GM13977 (cell line): ENCODE data around the gene RPS29.
A peak's percentile ranks its signal among the peaks of the same experiment; 100 is the strongest.
"Not testable (repeated sequence)": the region's sequence is repeated elsewhere in the genome, so short reads cannot be mapped to it uniquely, and the experiment has no call there.

Experiments
- DNase-seq: peaks from one replicate; pipeline ENCODE4 v3.0.0; 2012; ENCODE audit warnings: low spot score
- in situ Hi-C: fragments of 300-500 bp; cut with MboI; formaldehyde crosslinking; loops from one replicate; pipeline ENCODE4 v1.12.0; 2022; ENCODE audit warnings: low sequenced_read_pairs, low pct_unique_long_range_greater_than_20kb, mixed read lengths, inconsistent platforms; ENCODE audit not compliant: unreplicated experiment
- TF ChIP-seq, protein P1 (sequence below): IDR thresholded peaks from 2 replicates; pipeline ENCODE4 v1.5.1; 2012; ENCODE audit warnings: mild to moderate bottlenecking, control low read depth; ENCODE audit not compliant: insufficient read depth; ENCODE audit errors: extremely low read depth, missing control alignments

Gene RPS29

DNA sequence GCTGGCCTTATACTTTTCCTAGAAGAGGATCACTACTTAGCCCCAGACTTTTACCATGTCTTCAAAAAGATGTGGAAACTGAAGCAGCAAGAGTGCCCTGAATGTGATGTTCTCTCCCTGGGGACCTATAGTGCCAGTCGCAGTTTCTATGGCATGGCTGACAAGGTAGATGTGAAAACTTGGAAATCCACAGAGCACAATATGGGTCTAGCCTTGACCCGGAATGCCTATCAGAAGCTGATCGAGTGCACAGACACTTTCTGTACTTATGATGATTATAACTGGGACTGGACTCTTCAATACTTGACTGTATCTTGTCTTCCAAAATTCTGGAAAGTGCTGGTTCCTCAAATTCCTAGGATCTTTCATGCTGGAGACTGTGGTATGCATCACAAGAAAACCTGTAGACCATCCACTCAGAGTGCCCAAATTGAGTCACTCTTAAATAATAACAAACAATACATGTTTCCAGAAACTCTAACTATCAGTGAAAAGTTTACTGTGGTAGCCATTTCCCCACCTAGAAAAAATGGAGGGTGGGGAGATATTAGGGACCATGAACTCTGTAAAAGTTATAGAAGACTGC, 35.9 kb upstream of the RPS29 start:
- no peak for DNase-seq
- in situ Hi-C loops, result no loop called here
- TF ChIP-seq, protein P1, sequence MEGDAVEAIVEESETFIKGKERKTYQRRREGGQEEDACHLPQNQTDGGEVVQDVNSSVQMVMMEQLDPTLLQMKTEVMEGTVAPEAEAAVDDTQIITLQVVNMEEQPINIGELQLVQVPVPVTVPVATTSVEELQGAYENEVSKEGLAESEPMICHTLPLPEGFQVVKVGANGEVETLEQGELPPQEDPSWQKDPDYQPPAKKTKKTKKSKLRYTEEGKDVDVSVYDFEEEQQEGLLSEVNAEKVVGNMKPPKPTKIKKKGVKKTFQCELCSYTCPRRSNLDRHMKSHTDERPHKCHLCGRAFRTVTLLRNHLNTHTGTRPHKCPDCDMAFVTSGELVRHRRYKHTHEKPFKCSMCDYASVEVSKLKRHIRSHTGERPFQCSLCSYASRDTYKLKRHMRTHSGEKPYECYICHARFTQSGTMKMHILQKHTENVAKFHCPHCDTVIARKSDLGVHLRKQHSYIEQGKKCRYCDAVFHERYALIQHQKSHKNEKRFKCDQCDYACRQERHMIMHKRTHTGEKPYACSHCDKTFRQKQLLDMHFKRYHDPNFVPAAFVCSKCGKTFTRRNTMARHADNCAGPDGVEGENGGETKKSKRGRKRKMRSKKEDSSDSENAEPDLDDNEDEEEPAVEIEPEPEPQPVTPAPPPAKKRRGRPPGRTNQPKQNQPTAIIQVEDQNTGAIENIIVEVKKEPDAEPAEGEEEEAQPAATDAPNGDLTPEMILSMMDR, result no peak

DNA sequence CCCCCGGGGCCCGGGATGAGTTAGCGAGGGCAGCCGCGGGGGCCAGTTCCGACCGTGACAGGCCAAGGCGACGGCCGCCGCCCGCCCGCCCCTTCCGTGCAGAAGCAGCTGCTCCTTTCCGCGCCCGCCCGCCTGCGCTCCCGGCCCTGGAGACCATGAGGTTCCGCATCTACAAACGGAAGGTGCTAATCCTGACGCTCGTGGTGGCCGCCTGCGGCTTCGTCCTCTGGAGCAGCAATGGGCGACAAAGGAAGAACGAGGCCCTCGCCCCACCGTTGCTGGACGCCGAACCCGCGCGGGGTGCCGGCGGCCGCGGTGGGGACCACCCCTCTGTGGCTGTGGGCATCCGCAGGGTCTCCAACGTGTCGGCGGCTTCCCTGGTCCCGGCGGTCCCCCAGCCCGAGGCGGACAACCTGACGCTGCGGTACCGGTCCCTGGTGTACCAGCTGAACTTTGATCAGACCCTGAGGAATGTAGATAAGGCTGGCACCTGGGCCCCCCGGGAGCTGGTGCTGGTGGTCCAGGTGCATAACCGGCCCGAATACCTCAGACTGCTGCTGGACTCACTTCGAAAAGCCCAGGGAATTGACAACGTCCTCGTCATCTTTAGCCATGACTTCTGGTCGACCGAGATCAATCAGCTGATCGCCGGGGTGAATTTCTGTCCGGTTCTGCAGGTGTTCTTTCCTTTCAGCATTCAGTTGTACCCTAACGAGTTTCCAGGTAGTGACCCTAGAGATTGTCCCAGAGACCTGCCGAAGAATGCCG, 35.1 kb upstream of the RPS29 start:
- peak; percentile 49 for DNase-seq
- in situ Hi-C loops, result no loop called here
- TF ChIP-seq, protein P1, result no peak

DNA sequence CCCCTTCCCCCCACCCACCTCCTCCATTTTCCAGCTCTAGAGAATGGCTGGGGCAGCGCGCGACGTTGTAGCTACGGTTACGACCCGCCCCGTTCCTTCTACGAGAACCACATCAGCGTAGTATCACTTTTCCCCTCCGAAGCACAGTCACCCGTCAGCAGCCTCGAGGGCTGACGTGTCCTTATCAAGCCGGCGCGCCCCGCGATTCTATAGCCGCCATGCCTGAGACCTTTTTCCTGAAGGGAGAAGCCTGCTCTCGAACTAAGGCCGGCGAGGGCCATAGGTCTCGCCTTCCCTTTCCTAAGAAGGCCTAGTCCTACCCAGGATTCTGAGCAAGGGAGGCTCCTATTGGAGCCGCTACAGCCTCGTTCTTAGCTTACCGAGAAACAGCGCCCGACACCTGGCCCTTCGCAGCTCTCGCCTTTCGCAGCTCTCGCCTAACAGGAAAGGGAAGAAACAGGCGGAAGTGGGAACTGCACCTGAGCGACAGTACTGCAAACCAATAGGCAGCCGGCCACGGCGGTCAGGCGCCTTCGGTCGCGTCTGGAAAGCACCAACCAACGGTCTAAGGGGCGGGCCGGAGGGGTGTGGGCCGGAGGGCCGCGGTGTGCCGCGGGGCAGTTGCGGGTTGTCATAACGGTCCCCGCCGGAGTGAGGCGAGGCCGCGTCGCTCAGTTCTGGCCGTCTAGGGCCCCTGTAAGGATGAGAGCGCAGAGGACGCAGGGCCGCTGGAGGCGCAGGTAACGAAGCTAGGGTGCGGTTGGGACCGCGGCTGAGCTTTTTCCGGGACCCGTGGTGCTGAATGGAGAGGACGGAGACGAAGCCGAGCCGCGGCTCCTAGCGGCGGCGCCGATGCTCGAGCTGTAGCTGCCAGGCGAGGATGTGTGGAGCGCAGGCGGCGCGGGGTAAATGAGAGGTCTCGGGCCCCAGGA, 34.3 kb upstream of the RPS29 start, which contains the start of the genes MGAT2 and RPL36AL:
Gene MGAT2, plus strand, starts transcription at position 618 of the 932 bp plus-strand sequence. CDS start 470 bp downstream, outside the sequence.
Gene RPL36AL, minus strand, starts transcription at position 445 of the 932 bp plus-strand sequence. CDS start 1,522 bp downstream, outside the sequence.
- DNase-seq, result peak; percentile 98
- TF ChIP-seq, protein P1, result peak; percentile 22
- in situ Hi-C loops, result no loop called here

DNA sequence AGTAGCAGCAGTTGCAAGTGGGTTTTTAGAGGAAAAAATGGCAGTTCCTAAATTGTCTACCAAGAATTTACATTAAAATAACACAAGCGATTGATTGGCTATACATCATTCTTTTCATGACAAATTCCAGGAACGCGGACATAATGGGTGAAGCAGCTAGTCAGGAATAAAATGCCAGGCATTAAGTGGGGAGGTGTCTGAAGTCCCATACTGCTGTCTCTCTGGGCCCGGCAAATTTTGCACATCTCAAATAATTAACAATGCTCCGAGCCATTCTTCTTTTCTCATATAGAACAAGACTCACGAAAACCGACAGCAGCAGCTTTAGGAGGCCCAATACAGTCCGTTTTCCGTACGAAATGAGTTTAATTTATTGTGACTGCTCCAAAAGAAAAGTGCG, 33.5 kb upstream of the RPS29 start:
- in situ Hi-C loops, result no loop called here
- DNase-seq, result no peak
- TF ChIP-seq, protein P1, result no peak

DNA sequence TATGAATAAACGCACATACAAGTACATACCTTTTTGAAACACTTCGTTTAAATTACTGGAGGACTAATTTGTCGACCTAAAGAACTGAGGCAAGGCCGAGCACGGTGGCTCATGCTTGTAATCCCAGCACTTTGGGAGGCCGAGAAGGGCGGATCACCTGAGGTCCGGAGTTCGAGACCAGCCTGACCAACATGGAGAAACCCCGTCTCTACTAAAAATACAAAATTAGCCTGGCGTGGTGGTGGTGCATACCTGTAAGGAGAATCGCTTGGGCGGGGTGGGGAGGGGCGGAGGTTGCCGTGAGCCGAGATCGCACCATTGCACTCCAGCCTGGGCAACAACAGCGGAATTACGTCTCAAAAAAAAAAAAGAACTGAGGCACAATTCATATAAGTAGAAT, 33.1 kb upstream of the RPS29 start:
- DNase-seq, in situ Hi-C loops: not testable (repeated sequence)

DNA sequence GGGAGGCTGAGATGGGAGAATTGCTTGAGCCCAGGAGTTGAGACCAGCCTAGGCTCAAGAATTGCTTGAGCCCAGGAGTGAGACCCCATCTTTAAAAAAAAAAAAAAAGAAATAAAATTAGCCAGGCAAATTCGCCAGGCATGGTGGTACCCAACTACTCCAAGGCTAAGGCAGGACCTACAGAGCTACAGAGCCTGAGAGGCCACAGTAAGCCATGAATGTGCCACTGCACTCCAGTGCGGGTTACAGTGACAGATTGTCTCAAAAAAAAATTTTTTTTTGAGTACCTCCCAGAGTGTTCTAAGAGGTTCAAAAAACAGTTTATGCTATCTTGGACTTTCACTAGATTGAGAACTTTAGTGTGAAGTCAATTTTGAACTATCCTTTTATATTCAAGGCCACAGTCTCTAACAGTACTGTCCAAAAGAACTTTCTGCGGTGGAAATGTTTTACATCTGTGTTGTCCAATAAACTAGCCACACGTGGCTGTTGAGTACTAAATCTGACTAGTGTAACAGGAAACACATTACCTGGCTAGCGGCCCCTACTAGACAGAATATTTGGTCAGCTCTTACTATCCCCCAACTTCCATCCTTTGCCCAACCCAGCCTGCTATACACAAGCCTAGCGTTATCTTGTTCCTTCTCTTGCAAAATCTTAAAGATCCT, 31.8 kb upstream of the RPS29 start:
- no peak for DNase-seq
- in situ Hi-C loops, result no loop called here
- TF ChIP-seq, protein P1, result no peak
